A549 (cell line): Measurements from ENCODE around the gene TM4SF5. TPM values are rescaled to one million over a fixed set of nuclear protein-coding genes. Genes with fewer than 3 reads are reported as not detected.

Source experiments
- ATAC-seq, 2 experiments: fragments of 200-7000 bp in 1 of 2; fragments of >200 bp in 1 of 2; cut with Nextera tagmentation in 1 of 2; cut with Tn5 transposase in 1 of 2; 3 replicates each; pipeline versions ENCODE4 v1.8.0 to v1.9.1; 2018 to 2020; ENCODE audit warnings: mild to moderate bottlenecking in 1 of 2, moderate library complexity in 1 of 2
- CTCF ChIA-PET: fragments of 300-600 bp; sonication (Branson Sonifier 250); formaldehyde crosslinking; extraction: SDS; loops from one replicate; lab custom pipeline; 2021; ENCODE audit warnings: antibody characterized with exemption, inconsistent platforms; lab: Yijun Ruan, JAX
- POLR2A ChIA-PET: fragments of 350-600 bp; formaldehyde crosslinking; extraction: SDS; loops from one replicate; lab custom pipeline; 2021; ENCODE audit warnings: antibody characterized with exemption, inconsistent platforms; lab: Yijun Ruan, JAX
- DNase-seq, 2 experiments: peaks; one replicate each; pipeline versions ENCODE4 v3.0.0 to v3.0.0-alpha.2; 2011 to 2016; ENCODE audit warnings: low read depth in 1 of 2, low spot score in 1 of 2
- FAIRE-seq: peaks from 2 replicates; lab custom pipeline; 2011; peaks lifted over from hg19 to GRCh38; lab: Jason Lieb, UNC
- H3K27ac ChIP-seq, 2 experiments: fragments of >200 bp; sonication (Bioruptor Twin); formaldehyde crosslinking; 3 replicates each; pipeline ENCODE4 v1.5.1; 2016 to 2017
- H3K4me1 ChIP-seq: fragments of >200 bp; sonication (Bioruptor Twin); formaldehyde crosslinking; 3 replicates; pipeline ENCODE4 v1.6.1; 2016
- H3K4me2 ChIP-seq: fragments of >200 bp; sonication (Bioruptor Twin); formaldehyde crosslinking; 3 replicates; pipeline ENCODE4 v1.6.1; 2016
- H3K4me3 ChIP-seq: fragments of >200 bp; sonication (Bioruptor Twin); formaldehyde crosslinking; 3 replicates; pipeline ENCODE4 v1.5.1; 2016
- H3K9me3 ChIP-seq: fragments of >200 bp; sonication (Bioruptor Twin); formaldehyde crosslinking; 3 replicates; pipeline ENCODE4 v1.6.1; 2016
- BHLHE40 ChIP-seq: IDR thresholded peaks from 2 replicates; pipeline ENCODE4 v1.6.1; 2012; ENCODE audit warnings: low read depth, low read length, inconsistent platforms
- EHF ChIP-seq: fragments of 250-450 bp; sonication (Bioruptor Pico); IDR thresholded peaks from 2 replicates; pipeline ENCODE4 v1.5.0; 2020; ENCODE audit warnings: mild to moderate bottlenecking
- FOSB ChIP-seq: fragments of 250-450 bp; sonication (Bioruptor Pico); IDR thresholded peaks from 2 replicates; pipeline ENCODE4 v1.5.0; 2020; ENCODE audit warnings: mild to moderate bottlenecking, moderate library complexity
- HOXB5 ChIP-seq: fragments of 250-450 bp; sonication (Bioruptor Pico); IDR thresholded peaks from 2 replicates; pipeline ENCODE4 v1.5.0; 2020; ENCODE audit warnings: mild to moderate bottlenecking, moderate library complexity
- MAZ ChIP-seq: fragments of 150-350 bp; IDR thresholded peaks from 2 replicates; pipeline ENCODE4 v1.6.1; 2014; ENCODE audit warnings: antibody characterized with exemption, low read depth, low read length, borderline replicate concordance
- NR3C1 ChIP-seq: fragments of >200 bp; sonication (Bioruptor Twin); formaldehyde crosslinking; IDR thresholded peaks from 3 replicates; pipeline ENCODE4 v1.6.1; 2017
- PHF8 ChIP-seq: fragments of 200-600 bp; sonication (generic); IDR thresholded peaks from 2 replicates; pipeline ENCODE4 v1.6.1; 2016; ENCODE audit warnings: low read depth, mild to moderate bottlenecking, antibody characterized with exemption, moderate library complexity, borderline replicate concordance
- POLR2A ChIP-seq: IDR thresholded peaks from 2 replicates; pipeline ENCODE4 v1.6.1; 2012; ENCODE audit warnings: mild to moderate bottlenecking, low read length
- RAD21 ChIP-seq, 2 experiments: fragments of >200 bp in 1 of 2; sonication (Bioruptor Twin) in 1 of 2; formaldehyde crosslinking in 1 of 2; IDR thresholded peaks in 1 of 2; conservative IDR thresholded peaks in 1 of 2; 2 replicates in 1 of 2; 3 replicates in 1 of 2; pipeline ENCODE4 v1.6.1; 2012 to 2018; ENCODE audit warnings: inconsistent platforms in 1 of 2
- RFX5 ChIP-seq: fragments of 450-650 bp; IDR thresholded peaks from 2 replicates; pipeline ENCODE4 v1.7.1; 2014; ENCODE audit warnings: antibody characterized with exemption, mild to moderate bottlenecking, moderate library complexity
- SMC3 ChIP-seq: fragments of >200 bp; sonication (Bioruptor Twin); formaldehyde crosslinking; IDR thresholded peaks from 3 replicates; pipeline ENCODE4 v1.6.1; 2018; ENCODE audit warnings: inconsistent platforms
- TP53 ChIP-seq: fragments of 250-450 bp; sonication (Bioruptor Pico); IDR thresholded peaks from 2 replicates; pipeline ENCODE4 v1.5.0; 2021; ENCODE audit warnings: mild to moderate bottlenecking, moderate library complexity
- ZNF302 ChIP-seq: fragments of 250-450 bp; sonication (Bioruptor Pico); IDR thresholded peaks from 2 replicates; pipeline ENCODE4 v1.9.0; 2021; ENCODE audit warnings: inconsistent platforms, mild to moderate bottlenecking, moderate library complexity
- WGBS: methylation state at CpG from one replicate; pipeline ENCODE4 v1.1.6; 2017; ENCODE audit errors: missing lambda C conversion rate; 5-methylcytosine and 5-hydroxymethylcytosine counted together
- polyA plus RNA-seq, 4 experiments: library from polyadenylated mRNA; depleted of rRNA in 3 of 4; stranded (reverse); fragments of >200 nt; fragmentation: RNase III in 1 of 4; extraction: RNeasy Plus Mini Kit Qiagen cat#74134 plus additional on column Dnase treatment in 1 of 4; gene quantifications; 2 replicates in 3 of 4; 3 replicates in 1 of 4; pipeline ENCODE4 v1.2.3, GENCODE V29; 2011 to 2017
- TF ChIP-seq, protein P1 (sequence below): fragments of 250-450 bp; sonication (Bioruptor Pico); IDR thresholded peaks from 2 replicates; pipeline ENCODE4 v1.5.0; 2021; ENCODE audit warnings: mild to moderate bottlenecking, moderate library complexity, borderline replicate concordance
- TF ChIP-seq, protein P2 (sequence below): fragments of >200 bp; sonication (Bioruptor Twin); formaldehyde crosslinking; IDR thresholded peaks from 3 replicates; pipeline ENCODE4 v1.5.1; 2016
- TF ChIP-seq, protein P3 (sequence below): fragments of 450-650 bp; IDR thresholded peaks from 2 replicates; pipeline ENCODE4 v1.6.1; 2014; ENCODE audit warnings: antibody characterized with exemption
- TF ChIP-seq, protein P4 (sequence below): IDR thresholded peaks from 2 replicates; pipeline ENCODE4 v1.6.1; 2012; ENCODE audit warnings: low read depth, borderline replicate concordance
- TF ChIP-seq, protein P5 (sequence below): IDR thresholded peaks from 2 replicates; pipeline ENCODE4 v1.6.1; 2012
- TF ChIP-seq, protein P6 (sequence below): IDR thresholded peaks from 2 replicates; pipeline ENCODE4 v1.6.1; 2012
- TF ChIP-seq, protein P7 (sequence below): fragments of 200-600 bp; sonication (generic); IDR thresholded peaks from 2 replicates; pipeline ENCODE4 v1.6.1; 2016; ENCODE audit warnings: antibody characterized with exemption, mild to moderate bottlenecking, moderate library complexity

TM4SF5 gene
- polyA plus RNA-seq, 2 of the 4 experiments (the other 2 are of a cell fraction), result 0.68 to 0.80 TPM

DNA sequence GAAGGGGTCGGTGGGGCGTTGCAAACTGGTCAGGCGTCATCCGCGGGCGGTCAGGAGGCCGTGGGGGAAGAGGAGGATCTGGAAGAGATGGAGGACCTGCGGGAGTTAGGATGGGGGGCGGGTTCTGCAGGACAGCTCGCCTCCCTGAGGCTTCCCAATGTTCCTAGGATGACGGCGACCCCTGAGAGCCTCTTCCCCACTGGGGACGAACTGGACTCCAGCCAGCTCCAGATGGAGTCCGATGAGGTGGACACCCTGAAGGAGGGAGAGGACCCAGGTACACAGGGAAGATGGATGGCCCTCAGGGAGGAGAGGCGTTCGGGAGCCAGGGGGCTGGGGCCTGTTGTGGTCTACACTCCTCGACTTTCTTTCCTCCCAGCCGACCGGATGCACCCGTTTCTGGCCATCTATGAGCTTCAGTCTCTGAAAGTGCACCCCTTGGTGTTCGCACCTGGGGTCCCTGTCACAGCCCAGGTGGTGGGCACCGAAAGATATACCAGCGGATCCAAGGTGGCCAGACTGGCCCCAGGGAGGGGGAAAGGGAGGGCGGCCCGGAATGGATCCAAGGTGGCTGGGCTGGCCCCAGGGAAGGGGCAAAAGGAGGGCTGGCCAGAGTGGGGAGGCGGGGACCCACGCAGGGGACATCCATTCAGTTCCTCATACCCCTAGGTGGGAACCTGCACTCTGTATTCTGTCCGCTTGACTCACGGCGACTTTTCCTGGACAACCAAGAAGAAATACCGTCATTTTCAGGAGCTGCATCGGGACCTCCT lies 36.1 kb downstream of the TM4SF5 start:
- ATAC-seq, result peak; percentile 41 to 43; a peak in 5 of 6 replicates
- H3K27ac ChIP-seq, result peak overlapping the region; percentile 86 to 90
- H3K4me1 ChIP-seq, result peaks cover 14% of the 10 kb centered on the region
- TF ChIP-seq, protein P1, sequence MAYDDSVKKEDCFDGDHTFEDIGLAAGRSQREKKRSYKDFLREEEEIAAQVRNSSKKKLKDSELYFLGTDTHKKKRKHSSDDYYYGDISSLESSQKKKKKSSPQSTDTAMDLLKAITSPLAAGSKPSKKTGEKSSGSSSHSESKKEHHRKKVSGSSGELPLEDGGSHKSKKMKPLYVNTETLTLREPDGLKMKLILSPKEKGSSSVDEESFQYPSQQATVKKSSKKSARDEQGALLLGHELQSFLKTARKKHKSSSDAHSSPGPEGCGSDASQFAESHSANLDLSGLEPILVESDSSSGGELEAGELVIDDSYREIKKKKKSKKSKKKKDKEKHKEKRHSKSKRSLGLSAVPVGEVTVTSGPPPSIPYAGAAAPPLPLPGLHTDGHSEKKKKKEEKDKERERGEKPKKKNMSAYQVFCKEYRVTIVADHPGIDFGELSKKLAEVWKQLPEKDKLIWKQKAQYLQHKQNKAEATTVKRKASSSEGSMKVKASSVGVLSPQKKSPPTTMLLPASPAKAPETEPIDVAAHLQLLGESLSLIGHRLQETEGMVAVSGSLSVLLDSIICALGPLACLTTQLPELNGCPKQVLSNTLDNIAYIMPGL (CRISPR knock-in tag), result no peak
- TF ChIP-seq MAZ, result no peak
- TF ChIP-seq RFX5, result no peak
- TF ChIP-seq FOSB (CRISPR knock-in tag), result no peak
- TF ChIP-seq RAD21 (conservative IDR thresholded peaks at IDR 0.05 in 1 of 2, IDR thresholded peaks at IDR 0.05 in 1 of 2), result no peak
- TF ChIP-seq ZNF302 (CRISPR knock-in tag), result no peak
- TF ChIP-seq SMC3, result no peak
- TF ChIP-seq BHLHE40, result no peak
- TF ChIP-seq NR3C1, result no peak
- TF ChIP-seq, protein P2, sequence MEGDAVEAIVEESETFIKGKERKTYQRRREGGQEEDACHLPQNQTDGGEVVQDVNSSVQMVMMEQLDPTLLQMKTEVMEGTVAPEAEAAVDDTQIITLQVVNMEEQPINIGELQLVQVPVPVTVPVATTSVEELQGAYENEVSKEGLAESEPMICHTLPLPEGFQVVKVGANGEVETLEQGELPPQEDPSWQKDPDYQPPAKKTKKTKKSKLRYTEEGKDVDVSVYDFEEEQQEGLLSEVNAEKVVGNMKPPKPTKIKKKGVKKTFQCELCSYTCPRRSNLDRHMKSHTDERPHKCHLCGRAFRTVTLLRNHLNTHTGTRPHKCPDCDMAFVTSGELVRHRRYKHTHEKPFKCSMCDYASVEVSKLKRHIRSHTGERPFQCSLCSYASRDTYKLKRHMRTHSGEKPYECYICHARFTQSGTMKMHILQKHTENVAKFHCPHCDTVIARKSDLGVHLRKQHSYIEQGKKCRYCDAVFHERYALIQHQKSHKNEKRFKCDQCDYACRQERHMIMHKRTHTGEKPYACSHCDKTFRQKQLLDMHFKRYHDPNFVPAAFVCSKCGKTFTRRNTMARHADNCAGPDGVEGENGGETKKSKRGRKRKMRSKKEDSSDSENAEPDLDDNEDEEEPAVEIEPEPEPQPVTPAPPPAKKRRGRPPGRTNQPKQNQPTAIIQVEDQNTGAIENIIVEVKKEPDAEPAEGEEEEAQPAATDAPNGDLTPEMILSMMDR, result no peak
- TF ChIP-seq EHF, result no peak
- TF ChIP-seq TP53, result no peak
- TF ChIP-seq, protein P3, sequence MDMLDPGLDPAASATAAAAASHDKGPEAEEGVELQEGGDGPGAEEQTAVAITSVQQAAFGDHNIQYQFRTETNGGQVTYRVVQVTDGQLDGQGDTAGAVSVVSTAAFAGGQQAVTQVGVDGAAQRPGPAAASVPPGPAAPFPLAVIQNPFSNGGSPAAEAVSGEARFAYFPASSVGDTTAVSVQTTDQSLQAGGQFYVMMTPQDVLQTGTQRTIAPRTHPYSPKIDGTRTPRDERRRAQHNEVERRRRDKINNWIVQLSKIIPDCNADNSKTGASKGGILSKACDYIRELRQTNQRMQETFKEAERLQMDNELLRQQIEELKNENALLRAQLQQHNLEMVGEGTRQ, result no peak
- TF ChIP-seq PHF8, result no peak
- TF ChIP-seq, protein P4, sequence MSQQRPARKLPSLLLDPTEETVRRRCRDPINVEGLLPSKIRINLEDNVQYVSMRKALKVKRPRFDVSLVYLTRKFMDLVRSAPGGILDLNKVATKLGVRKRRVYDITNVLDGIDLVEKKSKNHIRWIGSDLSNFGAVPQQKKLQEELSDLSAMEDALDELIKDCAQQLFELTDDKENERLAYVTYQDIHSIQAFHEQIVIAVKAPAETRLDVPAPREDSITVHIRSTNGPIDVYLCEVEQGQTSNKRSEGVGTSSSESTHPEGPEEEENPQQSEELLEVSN, result no peak
- TF ChIP-seq, protein P5, sequence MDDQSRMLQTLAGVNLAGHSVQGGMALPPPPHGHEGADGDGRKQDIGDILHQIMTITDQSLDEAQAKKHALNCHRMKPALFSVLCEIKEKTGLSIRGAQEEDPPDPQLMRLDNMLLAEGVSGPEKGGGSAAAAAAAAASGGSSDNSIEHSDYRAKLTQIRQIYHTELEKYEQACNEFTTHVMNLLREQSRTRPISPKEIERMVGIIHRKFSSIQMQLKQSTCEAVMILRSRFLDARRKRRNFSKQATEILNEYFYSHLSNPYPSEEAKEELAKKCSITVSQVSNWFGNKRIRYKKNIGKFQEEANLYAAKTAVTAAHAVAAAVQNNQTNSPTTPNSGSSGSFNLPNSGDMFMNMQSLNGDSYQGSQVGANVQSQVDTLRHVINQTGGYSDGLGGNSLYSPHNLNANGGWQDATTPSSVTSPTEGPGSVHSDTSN, result no peak
- TF ChIP-seq, protein P6, sequence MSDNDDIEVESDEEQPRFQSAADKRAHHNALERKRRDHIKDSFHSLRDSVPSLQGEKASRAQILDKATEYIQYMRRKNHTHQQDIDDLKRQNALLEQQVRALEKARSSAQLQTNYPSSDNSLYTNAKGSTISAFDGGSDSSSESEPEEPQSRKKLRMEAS, result no peak
- TF ChIP-seq POLR2A, result no peak
- H3K4me3 ChIP-seq, result peak overlapping the region; percentile 83
- H3K4me2 ChIP-seq, result peak overlapping the region; percentile 88
- DNase-seq, result peak in 1 of 2 experiments; percentile 44
- POLR2A ChIA-PET, result interaction anchor here (1.3 to 3.9 kb wide), 3 partner anchors 12 to 18 kb away, joined by 4 to 31 read pairs (median 24); partner anchors contain the start of genes GLTPD2 and PSMB6
- CTCF ChIA-PET, result interaction anchor here (1.0 to 5.2 kb wide), 10 partner anchors 7 to 98 kb away, joined by 3 to 36 read pairs (median 4); partner anchors contain the start of gene ARRB2
- WGBS, result 35% methylated on average over 31 of the region's 32 CpGs
- no peak for FAIRE-seq
- no peaks in the 10 kb centered on the region for H3K9me3 ChIP-seq

DNA sequence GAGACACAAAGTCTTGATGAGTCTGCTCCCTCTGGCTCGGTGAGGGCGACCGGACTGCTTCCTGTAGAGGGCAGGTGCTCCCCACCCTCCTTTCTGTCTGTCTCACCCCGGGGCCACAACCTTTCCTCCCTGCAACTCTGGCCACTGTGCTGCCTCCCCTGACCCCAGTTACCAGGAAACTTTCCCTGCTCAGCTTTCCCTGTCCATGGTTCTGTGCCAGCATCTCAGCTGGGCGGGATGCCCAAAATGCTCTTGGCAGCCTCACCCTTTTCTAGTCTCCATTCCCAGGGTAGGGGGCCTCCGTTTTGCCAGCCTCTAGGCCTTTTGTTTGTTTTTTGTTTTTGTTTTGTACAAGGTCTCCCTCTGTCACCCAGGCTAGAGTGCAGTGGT lies 36.7 kb downstream of the TM4SF5 start:
- FAIRE-seq, result no peak
- POLR2A ChIA-PET, result interaction anchor here (1.3 to 3.9 kb wide), 2 partner anchors 12 to 18 kb away, joined by 4 to 31 read pairs; partner anchors contain the start of gene PSMB6
- WGBS, result 67% methylated on average over 6 of the region's 6 CpGs

More for the DNA sequence above, 36.7 kb downstream of the TM4SF5 start:
- ATAC-seq (no peak), DNase-seq (no peak)
- Histone ChIP-seq H3K4me2 (peak overlapping the region; percentile 88; the same call in 2 of the 3 replicates), H3K27ac (no peak overlapping the region), H3K9me3 (no peaks in the 10 kb centered on the region), H3K4me3 (no peak overlapping the region), H3K4me1 (peaks cover 14% of the 10 kb centered on the region)
- CTCF ChIA-PET, result interaction anchor here (0.7 to 5.2 kb wide), 10 partner anchors 8 to 99 kb away, joined by 3 to 36 read pairs (median 5); partner anchors contain the start of gene ARRB2
- no peak for TF ChIP-seq HOXB5 (CRISPR knock-in tag)
- TF ChIP-seq RAD21 (conservative IDR thresholded peaks at IDR 0.05 in 1 of 2, IDR thresholded peaks at IDR 0.05 in 1 of 2), result peak in 1 of 2 experiments; percentile 23; a peak in 1 of 5 replicates
- TF ChIP-seq, protein P7, sequence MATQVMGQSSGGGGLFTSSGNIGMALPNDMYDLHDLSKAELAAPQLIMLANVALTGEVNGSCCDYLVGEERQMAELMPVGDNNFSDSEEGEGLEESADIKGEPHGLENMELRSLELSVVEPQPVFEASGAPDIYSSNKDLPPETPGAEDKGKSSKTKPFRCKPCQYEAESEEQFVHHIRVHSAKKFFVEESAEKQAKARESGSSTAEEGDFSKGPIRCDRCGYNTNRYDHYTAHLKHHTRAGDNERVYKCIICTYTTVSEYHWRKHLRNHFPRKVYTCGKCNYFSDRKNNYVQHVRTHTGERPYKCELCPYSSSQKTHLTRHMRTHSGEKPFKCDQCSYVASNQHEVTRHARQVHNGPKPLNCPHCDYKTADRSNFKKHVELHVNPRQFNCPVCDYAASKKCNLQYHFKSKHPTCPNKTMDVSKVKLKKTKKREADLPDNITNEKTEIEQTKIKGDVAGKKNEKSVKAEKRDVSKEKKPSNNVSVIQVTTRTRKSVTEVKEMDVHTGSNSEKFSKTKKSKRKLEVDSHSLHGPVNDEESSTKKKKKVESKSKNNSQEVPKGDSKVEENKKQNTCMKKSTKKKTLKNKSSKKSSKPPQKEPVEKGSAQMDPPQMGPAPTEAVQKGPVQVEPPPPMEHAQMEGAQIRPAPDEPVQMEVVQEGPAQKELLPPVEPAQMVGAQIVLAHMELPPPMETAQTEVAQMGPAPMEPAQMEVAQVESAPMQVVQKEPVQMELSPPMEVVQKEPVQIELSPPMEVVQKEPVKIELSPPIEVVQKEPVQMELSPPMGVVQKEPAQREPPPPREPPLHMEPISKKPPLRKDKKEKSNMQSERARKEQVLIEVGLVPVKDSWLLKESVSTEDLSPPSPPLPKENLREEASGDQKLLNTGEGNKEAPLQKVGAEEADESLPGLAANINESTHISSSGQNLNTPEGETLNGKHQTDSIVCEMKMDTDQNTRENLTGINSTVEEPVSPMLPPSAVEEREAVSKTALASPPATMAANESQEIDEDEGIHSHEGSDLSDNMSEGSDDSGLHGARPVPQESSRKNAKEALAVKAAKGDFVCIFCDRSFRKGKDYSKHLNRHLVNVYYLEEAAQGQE, result 0 out of 2 replicates have a peak, but pooled peaks have one; percentile 15
- TF ChIP-seq, all 56 proteins: peak for 2
